Nucleus accumbens (tissue), 56 donors: Measurements from ENCODE around the gene THNSL1.
"Not testable (repeated sequence)": the region's sequence is repeated elsewhere in the genome, so short reads cannot be mapped to it uniquely, and the experiment has no call there.

Source experiments
- DNase-seq, 56 donors: peaks; one replicate each; lab custom pipeline; 2025; lab: John Stamatoyannopoulos, UW

Gene THNSL1, protein sequence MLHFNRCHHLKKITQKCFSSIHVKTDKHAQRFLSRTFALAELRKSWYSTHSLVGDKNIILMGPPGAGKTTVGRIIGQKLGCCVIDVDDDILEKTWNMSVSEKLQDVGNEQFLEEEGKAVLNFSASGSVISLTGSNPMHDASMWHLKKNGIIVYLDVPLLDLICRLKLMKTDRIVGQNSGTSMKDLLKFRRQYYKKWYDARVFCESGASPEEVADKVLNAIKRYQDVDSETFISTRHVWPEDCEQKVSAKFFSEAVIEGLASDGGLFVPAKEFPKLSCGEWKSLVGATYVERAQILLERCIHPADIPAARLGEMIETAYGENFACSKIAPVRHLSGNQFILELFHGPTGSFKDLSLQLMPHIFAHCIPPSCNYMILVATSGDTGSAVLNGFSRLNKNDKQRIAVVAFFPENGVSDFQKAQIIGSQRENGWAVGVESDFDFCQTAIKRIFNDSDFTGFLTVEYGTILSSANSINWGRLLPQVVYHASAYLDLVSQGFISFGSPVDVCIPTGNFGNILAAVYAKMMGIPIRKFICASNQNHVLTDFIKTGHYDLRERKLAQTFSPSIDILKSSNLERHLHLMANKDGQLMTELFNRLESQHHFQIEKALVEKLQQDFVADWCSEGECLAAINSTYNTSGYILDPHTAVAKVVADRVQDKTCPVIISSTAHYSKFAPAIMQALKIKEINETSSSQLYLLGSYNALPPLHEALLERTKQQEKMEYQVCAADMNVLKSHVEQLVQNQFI

DNA sequence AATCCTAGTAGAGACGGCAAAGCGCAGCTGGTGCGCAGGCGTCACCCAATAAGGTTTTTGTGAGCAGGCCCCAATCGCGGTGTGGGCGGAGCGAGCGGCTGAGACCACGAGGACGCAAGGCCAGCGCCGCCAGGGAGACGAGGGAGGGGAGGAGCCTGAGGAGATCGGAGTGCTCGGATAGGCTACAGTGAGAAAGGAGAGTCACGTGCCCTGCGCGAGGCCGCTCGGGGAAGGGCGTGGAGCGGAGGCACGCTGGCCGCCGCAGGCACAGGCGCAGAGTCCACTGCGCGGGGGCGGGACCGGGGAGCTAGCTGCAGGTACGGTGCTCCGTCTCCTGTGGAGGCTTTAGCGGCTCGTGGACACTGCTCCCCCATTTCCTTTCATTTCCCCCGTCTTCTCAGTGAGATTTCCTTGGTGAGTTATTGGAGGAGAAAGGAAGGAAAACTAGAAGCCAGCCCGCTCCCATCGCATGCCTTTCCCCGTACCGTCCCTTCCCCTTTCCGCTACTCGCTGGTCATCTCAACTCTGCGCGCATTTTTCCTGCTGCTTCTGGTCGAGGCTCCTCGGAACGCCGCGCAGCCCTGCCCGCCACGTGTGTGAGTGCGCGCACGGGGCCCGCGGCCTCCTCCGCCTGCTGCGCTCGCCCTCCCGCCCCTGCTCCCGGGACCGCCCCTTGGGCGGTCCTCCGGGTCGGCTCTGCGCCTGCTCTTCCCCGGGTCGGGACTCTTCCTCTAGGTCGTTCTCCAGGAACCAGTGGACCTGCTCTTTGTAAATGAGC, at the start of gene THNSL1:
Gene THNSL1, plus strand, starts transcription at position 237 of the 778 bp plus-strand sequence. CDS start 6,612 bp downstream, outside the sequence.
- DNase-seq = peak; percentile 65 to 99 (median 97)

DNA sequence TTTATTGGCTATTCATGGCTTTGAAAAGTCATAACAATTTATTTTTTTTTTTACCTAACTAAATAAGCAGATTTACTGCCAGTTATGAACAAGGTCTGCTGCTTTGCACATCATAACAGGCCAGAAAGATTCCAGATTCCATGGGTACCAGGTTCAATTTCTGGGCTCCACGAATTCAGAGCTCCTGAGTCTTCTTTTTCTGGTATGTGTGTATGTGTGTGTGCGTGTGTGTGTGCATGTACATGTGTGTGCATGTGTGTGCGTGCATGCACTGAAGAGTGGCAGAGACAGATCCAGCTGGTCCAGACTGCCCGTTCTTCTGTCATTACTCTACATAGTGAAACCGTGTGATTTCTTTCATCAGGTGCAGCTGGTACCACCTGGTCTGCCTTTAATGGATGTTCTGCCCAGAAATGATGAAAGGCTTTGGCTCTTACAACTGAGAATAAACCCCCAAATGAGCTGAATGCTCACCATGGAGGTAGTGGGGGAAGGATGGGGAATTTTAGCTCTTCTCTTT, 49.4 kb upstream of the THNSL1 start:
- DNase-seq = no peak

DNA sequence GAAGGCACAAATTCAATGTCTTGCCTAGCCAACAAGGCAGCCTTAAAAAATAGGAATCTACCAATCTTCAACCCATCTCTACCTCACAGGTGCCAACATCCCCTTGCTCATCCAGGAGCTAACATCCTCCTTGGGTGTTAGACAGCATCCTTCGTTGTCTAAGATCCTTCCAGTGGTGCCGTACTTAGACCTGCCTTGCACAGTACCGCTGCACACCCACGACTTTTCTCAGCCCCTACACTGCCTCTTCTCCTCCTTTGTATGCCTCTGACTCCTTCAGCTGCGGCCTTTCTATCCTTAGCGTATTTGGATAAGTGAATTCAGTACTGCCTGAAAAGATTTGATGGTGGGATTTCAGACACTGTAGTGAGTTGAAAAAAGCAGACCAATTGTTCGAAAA, 48.1 kb upstream of the THNSL1 start:
- no peak for DNase-seq

DNA sequence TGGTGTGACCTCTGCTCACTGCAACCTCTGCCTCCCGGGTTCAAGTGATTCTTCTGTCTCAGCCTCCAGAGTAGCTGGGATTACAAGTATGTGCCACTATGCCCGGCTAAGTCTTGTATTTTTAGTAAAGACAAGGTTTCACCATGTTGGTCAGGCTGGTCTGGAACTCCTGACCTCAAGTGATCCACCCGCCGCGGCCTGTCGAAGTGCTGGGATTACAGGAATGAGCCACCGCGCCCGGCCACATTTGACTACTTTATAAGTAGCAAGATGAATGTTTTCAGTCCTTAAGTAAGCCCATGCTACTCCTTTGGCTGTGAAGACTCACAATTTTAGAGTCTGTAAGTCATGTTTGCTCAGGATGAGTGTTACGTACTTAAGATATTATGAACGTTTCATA, 47.5 kb upstream of the THNSL1 start:
- not testable (repeated sequence) for DNase-seq

DNA sequence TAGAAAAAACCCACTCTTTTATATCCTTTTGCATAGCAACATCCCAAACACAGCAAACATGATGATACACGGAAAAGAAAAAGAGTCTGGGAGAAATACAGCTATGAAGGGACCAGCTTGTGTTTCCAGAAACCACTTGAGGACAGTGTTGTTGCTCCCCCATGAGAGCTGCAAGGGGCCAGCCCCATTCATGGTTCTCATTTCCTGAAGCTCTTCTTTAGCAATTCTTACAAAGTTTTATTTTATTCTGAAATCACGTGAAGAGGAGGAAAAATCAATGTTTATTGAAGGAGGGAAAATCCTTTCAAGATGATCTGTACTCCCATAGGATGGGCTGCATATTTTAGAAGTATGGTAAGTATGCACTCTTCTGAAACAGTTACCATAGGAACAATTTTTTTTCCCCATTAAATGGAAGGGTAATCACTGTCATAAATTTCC, 46.6 kb upstream of the THNSL1 start:
- DNase-seq = no peak

DNA sequence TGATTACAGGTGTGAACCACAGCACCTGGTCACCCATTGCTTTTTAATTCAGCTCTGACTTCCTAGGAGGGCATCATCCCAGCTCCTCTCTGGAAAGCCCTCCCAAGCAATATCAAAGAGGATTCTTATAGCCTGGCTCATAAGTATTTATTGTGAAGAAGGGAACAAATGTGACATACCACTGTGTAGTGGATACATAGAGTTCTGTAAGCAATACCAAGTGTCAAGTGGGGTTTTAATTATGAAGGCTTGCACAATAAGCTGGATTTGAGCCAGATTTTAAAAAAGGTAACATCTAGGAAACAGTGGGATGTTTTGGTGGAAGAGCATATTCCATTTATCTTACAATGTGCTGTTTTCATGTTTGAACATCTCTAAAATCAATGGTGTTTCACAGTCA, 45.0 kb upstream of the THNSL1 start:
- DNase-seq = no peak

DNA sequence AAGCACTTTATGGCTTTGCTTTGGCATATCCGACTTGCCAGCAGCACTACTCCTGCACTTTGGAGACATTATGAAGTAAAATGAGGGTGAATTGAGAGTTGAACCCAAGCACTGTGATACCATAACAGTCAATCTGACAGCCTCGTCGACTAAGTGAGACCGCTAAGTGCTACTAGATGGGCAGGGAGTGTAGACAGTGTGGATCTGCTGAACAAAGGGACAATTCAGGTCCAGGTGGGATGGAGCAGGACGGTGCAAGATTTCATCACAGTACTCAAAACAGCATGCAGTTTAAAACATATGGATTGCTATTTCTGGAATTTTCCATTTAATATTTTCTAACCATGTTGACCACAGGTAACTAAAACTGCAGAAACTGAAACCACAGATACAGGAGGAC, 43.2 kb upstream of the THNSL1 start:
- DNase-seq = no peak

DNA sequence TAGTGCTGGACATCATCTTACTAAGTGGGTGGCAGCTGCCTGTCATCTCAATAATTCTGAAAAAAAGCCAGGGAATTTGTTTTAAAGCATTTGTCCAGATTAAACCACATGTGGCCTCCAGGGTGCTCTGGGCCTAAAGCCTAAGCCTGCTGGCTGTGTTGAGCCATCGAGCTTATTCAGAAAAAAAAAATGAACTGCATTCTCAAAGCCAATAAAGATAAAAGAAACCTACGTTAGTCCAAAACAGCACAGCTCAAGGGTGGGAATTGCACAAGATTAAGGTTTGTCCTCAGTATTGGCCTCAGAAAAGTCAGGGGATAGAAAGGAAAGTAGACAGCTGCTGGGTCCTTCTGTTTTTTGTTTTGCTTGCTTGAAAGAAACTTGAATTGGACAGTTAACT, 41.4 kb upstream of the THNSL1 start:
- no peak for DNase-seq

DNA sequence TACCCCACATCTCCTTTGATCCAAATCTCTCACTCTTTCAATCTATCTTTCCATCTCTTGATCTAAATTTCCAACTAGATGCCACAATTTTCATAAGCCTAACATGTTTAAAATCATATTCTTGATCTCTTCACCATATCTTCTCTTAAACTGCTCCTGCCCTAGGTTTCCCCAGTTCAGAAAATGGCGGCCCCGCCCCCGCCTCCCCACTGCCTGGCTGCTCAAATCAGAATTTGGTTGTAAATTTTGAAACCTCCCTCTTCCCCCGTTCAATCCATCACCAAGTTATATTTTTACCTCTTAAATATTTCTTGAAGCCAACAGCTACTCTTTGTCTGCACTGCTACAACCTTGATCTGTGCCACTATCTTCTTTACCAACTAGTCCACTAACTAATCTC, 36.7 kb upstream of the THNSL1 start:
- DNase-seq = no peak

DNA sequence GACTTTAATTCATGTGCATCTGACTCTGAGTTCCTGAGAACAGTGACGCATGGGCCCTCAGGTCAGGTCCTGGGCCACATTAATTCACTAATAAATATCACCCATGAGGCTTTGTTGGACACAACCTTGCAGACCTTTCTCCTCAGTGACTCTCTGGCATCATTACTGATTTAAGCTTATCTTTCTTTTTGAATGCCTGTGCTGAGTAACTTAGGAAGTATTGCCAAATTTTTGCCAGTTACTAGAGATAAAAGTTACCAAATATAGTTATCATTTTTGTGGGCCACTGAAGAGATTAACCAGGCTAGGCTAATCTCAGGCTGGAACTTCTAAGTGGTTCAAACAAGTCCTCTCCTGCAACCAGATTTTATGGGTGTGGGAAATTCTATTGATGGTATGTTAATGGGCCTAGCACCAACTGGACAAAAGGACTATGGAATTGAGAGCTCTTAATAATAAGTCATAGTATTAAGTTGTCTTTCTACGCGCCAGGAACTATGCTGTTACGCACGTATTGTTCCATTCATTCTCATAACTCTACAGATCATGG, 35.2 kb upstream of the THNSL1 start:
- no peak for DNase-seq

DNA sequence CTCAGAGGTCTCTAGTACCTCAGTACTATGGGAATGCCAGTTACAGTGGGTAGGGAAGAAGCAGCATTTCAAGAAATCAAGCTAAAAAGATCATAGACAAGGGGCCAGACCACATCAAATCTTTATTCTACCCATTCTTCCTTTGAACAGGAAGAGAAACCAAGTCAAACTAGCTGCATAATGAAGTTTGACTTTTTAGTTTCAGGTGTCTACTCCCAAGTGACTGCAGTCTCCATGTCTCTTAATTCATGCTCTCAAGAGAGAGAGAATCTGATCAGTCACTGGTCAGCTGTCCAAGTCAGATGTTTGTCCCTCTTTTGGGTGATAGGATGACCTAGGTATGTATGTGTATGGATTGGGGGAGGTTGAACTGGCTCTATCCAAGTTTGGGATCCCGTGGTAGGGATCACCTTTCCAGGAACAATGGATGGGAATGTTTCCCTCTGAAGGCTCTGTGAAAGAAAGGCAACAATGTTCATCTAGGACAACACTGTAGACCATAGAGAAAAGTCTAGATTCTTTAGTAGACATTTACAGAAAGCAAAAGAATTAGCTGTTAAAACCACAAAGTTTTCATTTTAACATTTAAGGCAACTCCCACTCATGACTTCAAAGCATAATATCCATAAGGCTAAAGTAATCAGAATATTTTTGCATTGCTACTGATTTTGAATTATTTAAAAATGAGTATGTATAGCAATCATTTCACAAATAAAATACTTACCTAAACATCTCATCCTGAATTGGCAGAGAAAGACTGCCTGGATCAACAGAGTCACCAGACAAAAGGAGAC, 33.9 kb upstream of the THNSL1 start:
- no peak for DNase-seq

DNA sequence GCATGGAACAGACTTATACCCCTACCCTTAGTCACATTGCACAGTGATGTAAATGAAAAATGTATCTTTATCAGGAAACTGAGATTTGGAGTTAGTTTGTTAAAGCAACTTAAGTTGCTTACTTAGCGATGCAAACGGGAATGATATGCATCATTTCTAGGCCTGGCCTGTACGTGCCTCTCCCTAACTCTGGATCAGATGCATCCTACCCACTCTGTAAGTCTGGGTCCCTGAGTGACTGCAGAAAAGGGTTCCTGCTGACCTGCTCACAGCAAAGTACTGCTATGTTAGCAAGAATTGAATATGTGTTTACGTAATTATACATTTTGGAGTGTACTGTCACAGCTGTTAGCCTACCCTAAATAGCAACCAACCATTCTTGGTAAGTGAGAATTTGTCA, 33.3 kb upstream of the THNSL1 start:
- DNase-seq = no peak

DNA sequence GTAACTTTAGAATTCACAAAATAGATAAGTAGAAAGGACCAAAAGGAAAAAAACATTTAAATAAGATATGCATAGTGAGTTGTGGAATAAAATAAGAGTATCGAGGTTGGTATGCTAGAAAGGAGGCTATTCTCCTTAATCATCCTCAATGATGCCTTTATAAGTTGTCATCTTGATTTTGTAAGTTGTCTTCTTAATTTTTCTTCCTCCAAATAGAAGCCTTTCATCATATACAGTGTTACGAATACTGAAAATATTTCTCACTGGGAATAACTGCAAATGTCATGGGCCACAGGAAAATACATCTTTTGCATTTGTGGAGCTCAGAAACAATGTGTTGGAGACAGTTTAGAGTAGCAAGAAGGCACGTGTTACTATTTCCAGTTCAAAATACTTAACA, 32.5 kb upstream of the THNSL1 start:
- no peak for DNase-seq

DNA sequence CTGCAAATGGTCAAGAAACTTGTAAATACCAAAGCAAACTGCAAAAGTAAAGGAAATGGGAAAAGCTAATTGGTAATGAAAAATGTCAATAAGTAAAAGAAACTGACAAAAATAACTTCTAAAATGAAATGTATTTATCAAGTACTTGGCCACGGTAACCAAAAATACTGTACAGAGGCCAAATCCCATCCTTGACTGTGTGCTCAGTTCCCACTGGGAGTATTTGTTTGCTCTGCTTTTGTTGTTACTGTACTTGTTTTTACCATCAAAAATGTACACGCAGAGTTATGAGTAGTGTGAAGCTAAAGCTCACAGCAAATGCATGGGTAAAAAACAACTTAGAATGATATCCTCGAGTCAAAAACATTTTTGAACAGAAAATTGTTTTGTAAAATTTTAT, 31.5 kb upstream of the THNSL1 start:
- no peak for DNase-seq

DNA sequence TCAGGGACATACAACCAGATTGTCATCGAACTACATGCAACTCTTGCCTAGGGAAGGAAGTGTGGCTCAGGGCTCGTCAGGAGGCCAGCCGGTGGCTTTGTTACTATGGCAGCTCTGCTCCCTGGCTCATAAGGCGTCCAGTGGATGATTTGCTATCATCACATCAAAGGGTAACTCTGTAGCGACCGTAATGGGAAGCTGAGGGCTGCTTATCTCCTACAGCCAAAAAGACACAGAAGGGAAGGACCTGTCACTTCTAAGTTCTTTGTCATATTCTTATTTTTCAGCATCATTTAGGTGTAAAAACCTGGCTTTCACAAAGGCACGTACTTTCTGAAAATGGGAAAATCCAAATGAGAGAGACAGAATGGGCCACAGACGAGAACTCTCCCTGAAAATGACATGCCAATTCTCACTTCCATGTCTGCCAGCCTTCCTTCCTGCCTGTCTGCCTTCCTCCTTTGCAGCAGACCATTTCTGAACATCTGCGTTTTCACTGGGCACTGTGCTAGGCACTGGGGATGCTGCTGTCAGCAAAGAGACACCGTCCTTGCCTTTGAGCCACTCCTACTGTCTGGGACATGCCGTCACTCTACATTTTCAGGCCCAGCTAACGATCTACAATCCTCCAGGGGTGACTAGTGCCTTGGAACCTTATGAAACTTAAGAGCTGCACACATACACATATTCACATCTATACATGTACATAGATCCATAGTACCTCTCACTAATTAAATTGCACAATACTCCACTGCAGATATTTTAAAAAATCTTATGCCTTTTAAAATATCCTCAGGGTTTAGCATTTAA, 27.4 kb upstream of the THNSL1 start:
- DNase-seq = peak in 10 of 56 donors; percentile 5 to 35 (median 14)

DNA sequence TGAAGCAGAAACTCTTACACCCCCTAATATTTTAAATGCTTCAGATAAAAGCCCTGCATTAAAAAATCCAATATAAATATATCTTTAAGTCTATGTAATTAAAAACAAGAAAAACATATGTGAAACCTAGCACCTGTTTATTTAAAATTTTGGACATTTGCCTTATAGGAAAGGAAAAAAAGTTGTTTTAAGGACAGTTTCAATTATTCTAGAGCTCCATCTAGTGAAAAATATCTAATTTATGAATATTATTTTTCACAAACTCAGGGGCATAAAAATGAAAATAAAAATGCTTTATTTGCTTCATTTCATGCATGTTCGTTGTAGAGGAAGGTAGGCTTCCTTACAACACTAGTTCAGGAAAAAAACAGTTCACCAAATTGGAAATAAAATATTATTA, 26.5 kb upstream of the THNSL1 start:
- DNase-seq = no peak

DNA sequence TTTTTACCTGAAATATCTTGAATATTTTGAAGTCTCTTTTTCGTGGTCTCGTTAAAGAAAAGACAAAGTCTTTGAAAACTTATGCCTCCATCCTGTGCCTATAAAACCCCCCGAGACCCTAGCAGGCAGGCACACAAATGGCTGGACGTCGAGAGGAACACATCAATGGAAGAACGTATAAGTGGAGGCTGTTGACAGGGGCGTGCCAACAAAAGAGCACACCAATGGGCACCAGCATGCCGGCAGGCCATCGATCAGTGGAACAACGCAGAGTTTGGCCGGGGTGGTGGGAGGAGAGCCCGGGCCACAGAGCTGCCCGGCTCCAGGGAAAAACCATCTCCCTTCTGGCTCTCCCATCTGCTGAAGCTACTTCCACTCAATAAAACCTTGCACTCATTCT, 25.1 kb upstream of the THNSL1 start:
- no peak for DNase-seq

DNA sequence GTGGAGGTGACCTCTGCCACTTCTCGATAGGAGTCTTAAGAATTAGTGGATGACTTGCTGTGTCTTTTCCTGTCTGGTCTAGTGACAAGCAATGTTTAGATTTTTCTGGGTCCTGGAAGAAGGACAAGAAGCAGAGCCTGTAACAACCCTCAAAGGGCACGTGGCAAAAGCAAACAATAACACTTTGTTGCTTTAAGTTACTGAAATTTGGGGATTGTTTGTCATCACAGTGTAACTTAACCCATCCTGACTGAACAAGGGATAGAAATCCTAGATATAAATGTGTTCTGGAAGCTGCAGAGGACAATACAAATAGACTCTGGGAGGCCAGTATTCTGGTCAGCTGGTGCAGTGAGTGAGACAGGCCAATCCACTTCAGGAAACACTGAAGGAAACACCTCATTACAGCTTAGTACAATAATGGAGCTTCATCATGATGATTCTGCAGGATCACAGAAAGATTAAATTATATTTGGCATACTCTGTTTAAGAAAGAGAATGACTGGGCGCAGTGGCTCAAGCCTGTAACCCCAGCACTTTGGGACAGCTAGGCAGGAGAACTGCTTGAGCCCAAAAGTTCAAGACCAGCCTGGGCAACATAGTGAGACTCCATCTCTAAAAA, 23.8 kb upstream of the THNSL1 start:
- DNase-seq = no peak
